HG03558 (cell line): ENCODE results near the gene GDPD5.

Source experiments
- ATAC-seq: cut with Tn5 transposase; IDR thresholded peaks from one replicate; pipeline ENCODE4 v1.9.1; 2021; ENCODE audit warnings: moderate number of reproducible peaks; ENCODE audit not compliant: unreplicated experiment; ENCODE audit errors: extremely low read depth

Gene GDPD5

GRCh38 chr11:75454987-75455386 lies 70.8 kb downstream of the GDPD5 start:
- ATAC-seq = no peak

DNA sequence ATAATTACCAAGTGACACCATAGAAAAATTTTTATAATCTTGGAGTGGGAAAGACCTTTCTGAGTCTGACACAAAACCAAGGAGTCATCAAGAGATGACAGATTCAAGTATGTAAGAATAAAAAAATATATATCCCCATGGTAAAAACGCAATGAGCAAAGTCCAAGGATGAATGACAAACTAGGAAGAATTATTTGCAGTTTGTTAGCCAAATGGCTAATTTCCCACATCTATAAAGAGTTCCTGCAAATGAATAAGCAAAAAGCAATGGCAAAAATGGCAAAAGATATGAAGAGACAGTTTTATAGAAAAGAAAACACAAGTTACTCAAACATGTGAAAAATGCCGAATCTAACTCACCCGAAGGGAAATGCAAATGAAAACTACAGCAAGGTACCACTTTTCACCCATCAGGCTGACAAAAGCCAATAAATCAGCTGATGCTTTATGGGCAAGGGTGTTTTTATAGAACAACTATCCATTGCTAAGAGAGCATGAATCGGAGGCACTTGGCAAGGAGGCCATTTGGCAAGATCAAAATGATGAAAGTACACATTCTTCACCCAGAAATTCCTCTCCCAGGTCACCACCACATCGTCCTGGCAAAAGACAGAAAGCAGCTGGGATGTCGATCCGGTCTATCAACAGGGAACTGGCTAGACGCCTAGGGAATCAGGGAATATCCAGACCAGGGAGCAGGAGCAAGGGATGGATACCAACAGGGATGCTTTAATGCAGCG lies 71.7 kb downstream of the GDPD5 start:
- ATAC-seq = no peak

GRCh38 chr11:75450826-75451821 lies 74.6 kb downstream of the GDPD5 start:
- no peak for ATAC-seq

GRCh38 chr11:75450236-75450635 lies 75.5 kb downstream of the GDPD5 start:
- ATAC-seq = no peak

DNA sequence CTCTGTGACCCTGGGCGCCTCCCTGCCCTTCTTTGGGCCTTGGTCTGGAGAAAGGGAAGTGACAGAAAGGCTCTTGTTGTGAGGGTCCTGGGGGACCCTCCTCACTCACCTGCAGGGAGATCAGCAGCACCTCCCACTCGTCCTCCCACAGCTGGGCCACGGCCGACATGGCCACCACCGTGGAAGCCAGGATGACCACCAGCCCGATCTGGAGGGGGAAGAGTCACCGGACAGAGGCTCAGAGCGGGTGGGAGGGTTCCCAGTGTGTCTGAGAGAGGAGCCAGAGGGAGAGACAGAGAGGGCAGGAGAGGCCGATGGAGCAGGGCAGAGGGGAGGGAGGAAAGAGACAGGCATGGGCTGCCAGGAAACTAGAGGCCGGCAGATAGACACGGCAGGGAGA lies 76.0 kb downstream of the GDPD5 start:
- no peak for ATAC-seq

DNA sequence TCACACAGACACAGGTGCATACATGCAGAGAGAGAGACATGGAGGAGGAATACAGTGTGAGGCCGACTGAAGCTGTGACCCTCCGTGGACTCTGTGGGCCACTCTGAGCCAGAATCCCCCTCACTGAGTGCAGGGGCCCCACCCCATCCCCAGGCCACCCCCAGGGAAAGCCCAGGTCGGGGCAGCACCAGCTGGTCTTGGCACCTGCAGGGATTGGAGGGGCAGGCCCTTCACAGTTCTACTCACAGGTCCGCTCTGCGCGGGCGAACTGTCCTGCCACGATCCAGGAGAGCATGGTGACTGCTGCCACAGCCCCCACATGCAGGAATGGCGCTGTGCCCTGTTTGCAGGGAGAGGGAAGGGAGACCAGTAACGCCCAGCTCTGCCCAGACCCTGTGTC lies 76.5 kb downstream of the GDPD5 start:
- ATAC-seq = no peak

- ATAC-seq = no peak
Observed at GRCh38 chr11:75447415-75447814, 78.3 kb downstream of the GDPD5 start.

GRCh38 chr11:75445315-75445953 lies 80.3 kb downstream of the GDPD5 start:
- no peak for ATAC-seq

DNA sequence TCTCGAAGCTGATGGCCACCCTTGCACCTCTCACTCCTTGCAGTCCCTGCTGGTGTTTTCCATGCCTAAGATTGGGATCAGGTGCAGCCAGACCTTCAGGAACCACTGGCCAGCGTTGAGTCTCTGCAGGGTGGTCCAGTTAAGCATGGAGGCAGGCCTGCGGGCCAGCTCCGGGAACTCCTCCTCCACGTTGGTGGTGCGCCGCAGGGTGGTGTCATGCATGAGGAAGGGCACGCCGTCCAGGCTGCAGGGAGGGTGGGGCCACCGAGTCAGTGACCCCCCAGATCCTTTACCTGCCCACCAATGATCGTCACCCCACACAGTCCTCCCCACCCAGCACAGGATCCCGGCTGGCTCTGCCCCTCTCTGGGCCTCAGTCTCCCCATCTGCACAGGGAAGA lies 82.7 kb downstream of the GDPD5 start:
- no peak for ATAC-seq

DNA sequence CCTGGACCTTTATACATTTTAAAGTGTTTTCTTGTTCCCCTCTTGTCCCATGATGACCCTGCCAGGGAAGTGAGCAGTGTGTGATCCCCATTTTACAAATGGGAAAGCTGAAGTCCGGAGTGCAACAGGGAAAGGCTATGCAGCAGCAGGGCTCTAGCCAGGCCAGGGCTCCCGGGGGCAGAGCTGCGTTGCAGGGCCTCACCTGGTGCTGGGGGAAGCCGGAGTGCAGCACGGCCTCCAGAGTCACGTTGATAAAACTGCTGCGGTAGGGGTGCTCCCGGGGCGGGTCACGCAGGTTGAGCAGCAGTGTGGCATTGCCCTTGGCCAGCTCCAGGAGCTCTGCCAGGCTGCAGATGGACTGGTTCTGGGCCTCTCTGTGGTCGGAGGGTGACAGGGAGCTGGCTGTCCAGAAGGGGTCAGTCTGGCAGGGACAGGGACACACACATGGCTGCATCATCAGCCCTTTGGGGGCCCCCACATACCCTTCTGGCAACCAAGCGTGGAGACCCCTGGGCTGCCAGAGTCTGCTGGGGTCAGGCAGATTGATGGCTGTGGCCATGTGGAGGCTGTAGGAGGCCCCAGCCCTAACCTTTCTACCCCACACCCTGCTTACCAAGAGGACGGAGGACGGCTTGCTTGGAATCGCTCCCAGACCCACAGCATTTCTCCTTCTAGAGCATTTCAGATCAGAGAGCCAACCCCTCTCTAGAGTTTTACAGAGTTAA lies 83.4 kb downstream of the GDPD5 start:
- no peak for ATAC-seq

- ATAC-seq = no peak
Observed at GRCh38 chr11:75441804-75442132, 84.0 kb downstream of the GDPD5 start.

DNA sequence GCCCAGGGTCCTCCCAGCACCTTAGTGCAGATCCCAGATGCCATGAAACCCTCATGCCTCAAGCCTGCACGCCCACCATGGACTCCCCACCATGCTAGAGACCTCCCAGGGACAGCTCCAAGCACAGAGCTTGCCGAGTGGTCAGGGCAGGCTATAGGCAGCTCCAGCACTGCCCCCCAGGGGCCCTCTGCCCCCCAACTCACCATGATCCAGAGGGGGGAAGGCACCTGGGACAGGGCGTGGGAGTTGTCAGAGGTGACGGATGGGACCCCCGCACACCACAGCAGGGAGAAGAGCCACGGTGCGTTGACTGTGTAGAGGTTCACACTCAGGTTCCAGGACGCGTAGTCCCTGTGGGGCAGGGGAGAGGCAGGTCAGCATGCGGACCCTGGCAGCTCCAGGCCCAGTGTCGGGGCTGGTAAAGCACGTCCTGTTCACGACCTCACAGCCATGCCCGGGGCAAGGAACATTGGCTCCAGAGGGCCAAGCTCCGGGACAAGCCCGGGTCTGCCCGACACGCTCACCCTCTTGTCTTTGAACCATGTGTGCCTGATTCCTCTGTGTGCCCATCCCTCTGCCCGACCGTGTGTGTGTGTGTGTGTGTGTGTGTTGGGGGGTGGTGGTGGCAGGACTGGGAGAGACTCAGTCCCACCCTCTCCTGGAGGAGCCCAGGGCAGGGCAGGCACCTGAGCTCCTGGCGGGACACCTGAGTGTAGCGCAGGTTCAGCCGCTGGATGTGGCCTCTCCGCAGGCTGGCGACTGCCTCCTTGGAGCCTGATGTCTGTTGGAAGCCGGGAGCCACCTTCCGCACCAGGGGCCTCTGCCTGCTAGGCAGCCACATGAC lies 84.6 kb downstream of the GDPD5 start:
- no peak for ATAC-seq

DNA sequence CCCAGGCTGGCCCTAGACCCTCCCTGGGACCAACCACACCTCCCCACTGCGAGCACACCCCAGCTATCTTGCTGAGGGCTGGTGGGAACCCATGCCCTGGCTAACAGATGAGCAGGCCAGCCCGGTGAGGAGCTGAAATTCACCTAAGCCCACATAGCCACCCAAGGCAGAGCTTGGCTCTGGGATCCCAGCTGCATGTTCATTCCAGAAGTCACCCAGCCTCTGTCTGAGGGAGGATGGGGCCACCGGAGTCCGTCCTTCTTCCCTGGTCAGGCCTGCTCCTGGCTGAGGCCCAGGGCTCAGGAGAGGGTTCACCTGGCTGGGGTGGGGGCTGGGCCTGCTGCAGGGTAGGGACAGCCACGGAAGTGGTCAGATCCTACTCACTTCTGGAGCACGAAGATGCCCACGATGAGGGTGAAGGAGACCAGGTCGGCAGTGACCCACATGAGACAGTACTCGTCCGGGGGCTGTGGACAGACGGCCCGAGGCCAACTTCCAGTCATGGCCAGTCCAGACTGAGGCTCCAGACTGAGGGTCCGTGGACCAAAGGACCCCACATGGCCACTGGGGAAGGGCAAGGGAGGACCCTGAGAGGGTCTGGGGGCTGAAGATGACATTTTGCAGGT lies 86.1 kb downstream of the GDPD5 start:
- no peak for ATAC-seq

DNA sequence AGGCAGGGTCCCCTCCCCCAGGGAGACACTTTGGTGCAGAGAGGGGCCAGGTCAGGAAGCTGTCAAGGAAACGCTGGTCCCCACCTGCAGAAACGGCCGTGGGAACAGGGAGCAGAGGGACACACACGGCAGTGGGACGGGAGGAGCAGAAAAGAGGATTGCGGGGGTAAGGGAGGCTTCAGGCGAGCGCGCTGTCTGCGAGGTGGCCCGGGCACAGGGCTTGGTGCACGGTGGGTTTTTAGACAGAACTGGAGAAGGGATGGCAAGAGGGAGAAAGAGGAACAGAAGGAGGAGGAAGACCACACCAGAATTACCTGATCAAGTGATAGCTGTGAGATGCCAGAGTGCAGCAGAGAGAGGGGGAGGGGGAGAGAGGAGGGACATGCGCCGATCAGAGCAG lies 86.7 kb downstream of the GDPD5 start:
- ATAC-seq = no peak

DNA sequence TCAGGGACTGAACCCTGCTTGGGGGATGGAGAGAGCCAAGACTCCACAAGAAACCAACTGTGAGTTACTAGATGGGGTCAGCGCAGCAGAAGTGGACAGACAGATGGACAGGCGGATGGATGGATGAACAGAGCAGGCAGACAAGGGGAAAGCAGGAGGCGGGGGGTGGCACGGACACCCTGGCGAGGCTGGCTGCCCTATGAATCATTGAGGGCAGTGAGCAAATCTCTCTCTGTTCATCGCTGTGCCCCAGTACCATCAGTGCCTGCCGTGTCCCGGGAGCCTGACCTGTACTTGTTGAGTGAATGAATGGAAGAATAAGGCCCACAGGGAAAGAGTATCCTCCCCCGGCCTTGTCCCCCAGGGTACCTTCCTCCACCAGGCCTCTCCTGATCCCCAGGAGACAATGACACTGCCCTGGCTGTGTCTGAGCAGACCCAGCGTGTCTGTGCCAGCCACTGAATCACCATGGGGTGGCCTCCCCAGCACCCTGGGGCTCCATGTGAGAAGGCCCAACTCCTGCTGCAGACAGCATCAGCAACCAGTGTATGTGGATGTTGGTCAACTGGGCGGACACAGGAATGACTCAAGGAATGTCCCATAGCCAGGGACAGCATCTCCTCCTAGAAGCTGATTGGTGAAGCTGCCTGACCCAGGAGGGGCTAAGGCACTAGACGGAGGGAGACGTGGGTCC lies 87.6 kb downstream of the GDPD5 start:
- ATAC-seq = no peak

- no peak for ATAC-seq
Observed at GRCh38 chr11:75436806-75437205, 88.9 kb downstream of the GDPD5 start.

DNA sequence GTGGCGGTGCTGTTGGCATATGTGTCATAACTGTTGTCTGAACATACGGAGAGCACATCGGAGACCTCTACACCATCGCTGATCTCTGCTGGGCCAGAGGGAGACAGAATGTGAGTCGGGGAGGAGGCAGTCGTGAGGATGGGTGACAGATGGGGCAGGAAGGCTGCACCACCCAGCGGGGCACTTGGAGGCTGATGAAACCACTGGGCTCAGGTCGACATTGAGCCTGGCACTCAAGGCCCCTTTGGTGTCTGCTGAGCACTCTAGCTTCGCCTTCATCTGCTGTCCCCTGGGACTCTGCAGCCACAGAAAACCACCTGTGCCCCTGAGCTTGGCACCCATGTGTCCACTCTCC lies 90.2 kb downstream of the GDPD5 start:
- no peak for ATAC-seq

- ATAC-seq = no peak
Observed at GRCh38 chr11:75434886-75435570, 90.7 kb downstream of the GDPD5 start.
